T-cell (primary cell): Measurements from ENCODE around the gene CIC. TPM values are rescaled to one million over a fixed set of nuclear protein-coding genes. Genes with fewer than 3 reads are reported as not detected.

Experiments
- ATAC-seq, 4 experiments: fragments of 200-7000 bp in 3 of 4; fragments of 150-1000 bp in 1 of 4; cut with Tn5 transposase; replicated peaks in 1 of 4; 1 replicate in 3 of 4; 2 replicates in 1 of 4; pipeline ENCODE4 v1.10.0; 2021; ENCODE audit warnings: moderate library complexity in 3 of 4, mild to moderate bottlenecking in 2 of 4, moderate number of reproducible peaks in 1 of 4
- CTCF ChIA-PET, 2 donors: fragments of 300-600 bp; sonication (Branson Sonifier 250); formaldehyde crosslinking; loops; one replicate each; lab custom pipeline; 2022; ENCODE audit warnings: antibody characterized with exemption in 2 of 2; lab: Charles Lee
- POLR2A ChIA-PET, 2 donors: fragments of 300-600 bp; sonication (Branson Sonifier 250); formaldehyde crosslinking; loops; one replicate each; lab custom pipeline; 2022; ENCODE audit warnings: antibody characterized with exemption in 2 of 2; lab: Charles Lee
- DNase-seq, 35 experiments: peaks; one replicate each; pipeline versions ENCODE4 v3.0.0 to v3.0.0-alpha.2; 2013 to 2023
- H3K27ac ChIP-seq: one replicate; pipeline ENCODE4 v1.5.1; 2013; ENCODE audit warnings: low read length
- H3K27me3 ChIP-seq, 2 experiments: replicated peaks in 1 of 2; 1 replicate in 1 of 2; 2 replicates in 1 of 2; pipeline versions ENCODE4 v1.6.1 to v1.7.0; 2013; ENCODE audit warnings: low read length in 1 of 2, mixed read lengths in 1 of 2; ENCODE audit not compliant: control insufficient read depth in 2 of 2, insufficient read depth in 2 of 2; ENCODE audit errors: extremely low read depth in 1 of 2
- H3K36me3 ChIP-seq, 2 donors: 1 replicate in 1 of 2; 2 replicates in 1 of 2; pipeline versions ENCODE4 v1.6.1 to v1.7.0; 2013; ENCODE audit warnings: low read length in 1 of 2; ENCODE audit not compliant: control insufficient read depth in 2 of 2, insufficient read depth in 1 of 2; ENCODE audit errors: extremely low read depth in 1 of 2
- H3K4me1 ChIP-seq, 2 experiments: 1 replicate in 1 of 2; 2 replicates in 1 of 2; pipeline versions ENCODE4 v1.6.1 to v1.7.0; 2013; ENCODE audit warnings: low read length in 2 of 2, mixed read lengths in 1 of 2; ENCODE audit not compliant: insufficient read depth in 2 of 2, control insufficient read depth in 1 of 2; ENCODE audit errors: extremely low read depth in 1 of 2
- H3K4me3 ChIP-seq, 2 donors: 1 replicate in 1 of 2; 2 replicates in 1 of 2; pipeline versions ENCODE4 v1.5.1 to v1.7.0; 2013; ENCODE audit warnings: mild to moderate bottlenecking in 2 of 2, low read length in 1 of 2, moderate library complexity in 1 of 2; ENCODE audit not compliant: control insufficient read depth in 1 of 2; ENCODE audit errors: extremely low read depth in 1 of 2
- H3K9me3 ChIP-seq: 2 replicates; pipeline ENCODE4 v1.7.0; 2013
- H3K27ac Mint-ChIP-seq, 2 donors: one replicate each; pipeline ENCODE4 v1.8.0; 2020 to 2021; ENCODE audit warnings: mild to moderate bottlenecking in 2 of 2, mixed read lengths in 2 of 2
- H3K27me3 Mint-ChIP-seq, 2 donors: one replicate each; pipeline ENCODE4 v1.8.0; 2021 to 2022; ENCODE audit warnings: mixed read lengths in 2 of 2
- H3K36me3 Mint-ChIP-seq: one replicate; pipeline ENCODE4 v1.8.0; 2021; ENCODE audit warnings: mixed read lengths
- H3K4me1 Mint-ChIP-seq, 3 donors: one replicate each; pipeline ENCODE4 v1.8.0; 2020 to 2022; ENCODE audit warnings: mixed read lengths in 3 of 3, mild to moderate bottlenecking in 1 of 3
- H3K4me3 Mint-ChIP-seq, 3 donors: one replicate each; pipeline ENCODE4 v1.8.0; 2020 to 2022; ENCODE audit warnings: mild to moderate bottlenecking in 3 of 3, mixed read lengths in 3 of 3, moderate library complexity in 3 of 3
- H3K9me3 Mint-ChIP-seq, 3 donors: one replicate each; pipeline ENCODE4 v1.8.0; 2020 to 2022; ENCODE audit warnings: mixed read lengths in 3 of 3
- WGBS: methylation state at CpG from one replicate; pipeline ENCODE4 v1.1.5; 2013; ENCODE audit warnings: missing lambda C conversion rate; ENCODE audit not compliant: insufficient coverage; 5-methylcytosine and 5-hydroxymethylcytosine counted together
- total RNA-seq, 35 experiments: library from RNA in 6 of 35; stranded (reverse) in 6 of 35; fragments of 120-200 nt in 1 of 35; gene quantifications; one replicate each; pipeline versions ENCODE4 v1.2.1 to v1.2.4 and lab custom pipeline; 2013 to 2026

Gene CIC
- total RNA-seq, 5 donors from 2014 or later (not counting 1 experiment from before 2014, with no cell fraction given): 93.9 to 110 (median 104) TPM

GRCh38 chr19:42269478-42270345 lies 660 bp downstream of the CIC start:
- H3K27ac Mint-ChIP-seq: peak overlapping the region; percentile 97 to 99
- CTCF ChIA-PET: interaction anchor here (1.0 to 2.2 kb wide), 4 partner anchors 10 to 27 kb away, joined by 4 to 22 read pairs (median 10); partner anchors contain the start of gene GSK3A (in 1 of the 2)
- no peaks in the 10 kb centered on the region for H3K9me3 Mint-ChIP-seq
- H3K27me3 Mint-ChIP-seq: no peaks in the 10 kb centered on the region
- H3K36me3 Mint-ChIP-seq: peaks cover 9% of the 10 kb centered on the region
- POLR2A ChIA-PET: interaction anchor here in 1 of 2 donors (0.7 to 1.1 kb wide), 3 partner anchors 10 to 18 kb away, joined by 3 to 4 read pairs (median 3); no protein-coding TSS in a partner anchor
- ATAC-seq (no peak), DNase-seq (peak in 1 of 35 experiments; percentile 41)
- H3K4me3 Mint-ChIP-seq: peak overlapping the region in 1 of 3 donors; percentile 89
- 32% methylated on average over 10 of the region's 10 CpGs for WGBS
- Histone ChIP-seq H3K27ac (peak overlapping the region; percentile 98), H3K4me3 (peak overlapping the region; percentile 65 to 73), H3K36me3 (peaks cover 19 to 33% of the 10 kb centered on the region in 2 donors), H3K9me3 (no peaks in the 10 kb centered on the region), H3K4me1 (peaks cover 21 to 48% of the 10 kb centered on the region in 2 experiments), H3K27me3 (no peaks in the 10 kb centered on the region)
- peaks cover 11 to 39% (median 33%) of the 10 kb centered on the region in 3 donors for H3K4me1 Mint-ChIP-seq

GRCh38 chr19:42270346-42271044 lies 1.4 kb downstream of the CIC start:
- ATAC-seq: peak in 1 of 4 experiments; percentile 19
- POLR2A ChIA-PET: interaction anchor here (0.5 to 1.1 kb wide), 8 partner anchors 9 to 411 kb away, joined by 3 to 6 read pairs (median 4); partner anchors contain the start of gene ERF (in 1 of the 2)
- Histone ChIP-seq H3K4me3 (peak overlapping the region; percentile 65 to 73), H3K27me3 (no peaks in the 10 kb centered on the region), H3K36me3 (peaks cover 19 to 33% of the 10 kb centered on the region in 2 donors), H3K27ac (peak overlapping the region; percentile 98), H3K4me1 (peaks cover 21 to 55% of the 10 kb centered on the region in 2 experiments), H3K9me3 (no peaks in the 10 kb centered on the region)
- peak overlapping the region in 1 of 3 donors; percentile 89 for H3K4me3 Mint-ChIP-seq
- WGBS: 2% methylated on average over 7 of the region's 18 CpGs
- CTCF ChIA-PET: interaction anchor here (1.0 to 2.2 kb wide), 4 partner anchors 9 to 28 kb away, joined by 4 to 22 read pairs (median 10); partner anchors contain the start of gene GSK3A (in 1 of the 2)
- peak overlapping the region; percentile 97 to 99 for H3K27ac Mint-ChIP-seq
- no peaks in the 10 kb centered on the region for H3K9me3 Mint-ChIP-seq
- H3K4me1 Mint-ChIP-seq: peaks cover 17 to 45% (median 39%) of the 10 kb centered on the region in 3 donors
- peaks cover 13% of the 10 kb centered on the region for H3K36me3 Mint-ChIP-seq
- H3K27me3 Mint-ChIP-seq: no peaks in the 10 kb centered on the region
- DNase-seq: peak in 34 of 35 experiments; percentile 43 to 86 (median 77)

DNA sequence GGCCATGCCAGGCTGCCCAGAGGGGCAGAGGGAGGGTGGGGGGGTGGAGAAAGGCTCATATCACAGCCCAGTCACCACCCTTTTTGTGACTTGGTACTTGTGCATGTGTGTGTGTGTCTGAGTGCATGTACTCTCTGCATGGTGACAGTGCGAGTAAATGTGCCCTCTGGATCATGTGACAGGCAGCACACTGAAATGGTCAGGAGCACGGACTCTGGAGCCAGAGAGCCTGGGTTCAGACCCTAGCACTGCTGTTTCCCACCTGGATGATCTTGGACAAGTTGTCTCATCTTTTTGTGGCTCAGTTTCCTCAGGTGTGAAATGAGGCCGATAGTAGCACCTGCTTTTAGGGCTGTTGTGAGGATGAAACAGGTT lies 2.0 kb downstream of the CIC start:
- no peaks in the 10 kb centered on the region for H3K9me3 ChIP-seq
- CTCF ChIA-PET: interaction anchor here (1.0 to 2.2 kb wide), 4 partner anchors 8 to 29 kb away, joined by 4 to 22 read pairs (median 10); partner anchors contain the start of gene GSK3A (in 1 of the 2)
- no peaks in the 10 kb centered on the region for H3K9me3 Mint-ChIP-seq
- peak overlapping the region in 1 of 2 donors; percentile 65 for H3K4me3 ChIP-seq
- H3K36me3 Mint-ChIP-seq: peaks cover 15% of the 10 kb centered on the region
- DNase-seq (no peak), ATAC-seq (no peak)
- H3K36me3 ChIP-seq: peaks cover 19 to 33% of the 10 kb centered on the region in 2 donors
- peak overlapping the region; percentile 98 for H3K27ac ChIP-seq
- peaks cover 21 to 61% of the 10 kb centered on the region in 2 experiments for H3K4me1 ChIP-seq
- peak overlapping the region; percentile 79 to 88 for H3K27ac Mint-ChIP-seq
- peak overlapping the region in 1 of 3 donors; percentile 59 for H3K4me3 Mint-ChIP-seq
- POLR2A ChIA-PET: interaction anchor here (0.6 to 1.1 kb wide), 5 partner anchors 12 to 411 kb away, joined by 3 to 6 read pairs (median 3); no protein-coding TSS in a partner anchor
- 73% methylated on average over 3 of the region's 3 CpGs for WGBS
- H3K27me3 Mint-ChIP-seq: no peaks in the 10 kb centered on the region
- H3K4me1 Mint-ChIP-seq: peaks cover 22 to 49% (median 42%) of the 10 kb centered on the region in 3 donors
- H3K27me3 ChIP-seq: no peaks in the 10 kb centered on the region

DNA sequence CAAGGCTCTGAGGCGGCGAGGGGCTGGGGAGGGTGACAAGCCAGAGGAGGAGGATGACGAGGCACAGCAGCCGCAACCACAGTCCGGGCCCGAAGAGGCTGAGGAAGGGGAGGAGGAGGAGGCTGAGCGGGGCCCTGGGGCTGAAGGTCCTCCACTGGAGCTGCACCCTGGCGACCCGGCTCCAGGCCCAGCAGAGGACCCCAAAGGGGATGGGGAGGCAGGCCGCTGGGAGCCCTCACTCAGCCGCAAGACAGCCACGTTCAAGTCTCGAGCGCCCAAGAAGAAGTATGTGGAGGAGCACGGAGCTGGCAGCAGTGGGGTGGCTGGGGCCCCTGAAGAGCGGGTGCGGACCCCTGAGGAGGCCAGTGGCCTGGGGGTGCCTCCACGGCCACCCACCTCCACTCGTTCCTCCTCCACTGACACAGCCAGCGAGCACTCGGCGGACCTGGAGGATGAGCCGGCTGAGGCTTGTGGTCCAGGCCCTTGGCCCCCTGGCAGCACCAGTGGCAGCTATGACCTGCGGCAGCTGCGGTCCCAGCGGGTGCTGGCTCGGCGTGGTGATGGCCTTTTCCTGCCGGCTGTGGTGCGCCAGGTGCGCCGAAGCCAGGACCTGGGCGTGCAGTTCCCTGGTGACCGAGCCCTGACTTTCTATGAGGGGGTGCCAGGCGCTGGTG lies 2.9 kb downstream of the CIC start:
- Mint-ChIP-seq H3K4me3 (no peak overlapping the region), H3K27me3 (no peaks in the 10 kb centered on the region), H3K27ac (peak overlapping the region; percentile 79 to 88), H3K4me1 (peaks cover 26 to 58% (median 52%) of the 10 kb centered on the region in 3 donors), H3K9me3 (no peaks in the 10 kb centered on the region), H3K36me3 (peaks cover 16% of the 10 kb centered on the region)
- Histone ChIP-seq H3K9me3 (no peaks in the 10 kb centered on the region), H3K4me3 (no peak overlapping the region), H3K27me3 (no peaks in the 10 kb centered on the region), H3K27ac (no peak overlapping the region), H3K4me1 (peaks cover 21 to 70% of the 10 kb centered on the region in 2 experiments), H3K36me3 (peaks cover 19 to 35% of the 10 kb centered on the region in 2 donors)
- 97% methylated on average over 32 of the region's 35 CpGs for whole genome bisulfite sequencing
- no peak for ATAC-seq
- no peak for DNase-seq
- ChIA-PET CTCF (no interaction called here), POLR2A (no interaction called here)

DNA sequence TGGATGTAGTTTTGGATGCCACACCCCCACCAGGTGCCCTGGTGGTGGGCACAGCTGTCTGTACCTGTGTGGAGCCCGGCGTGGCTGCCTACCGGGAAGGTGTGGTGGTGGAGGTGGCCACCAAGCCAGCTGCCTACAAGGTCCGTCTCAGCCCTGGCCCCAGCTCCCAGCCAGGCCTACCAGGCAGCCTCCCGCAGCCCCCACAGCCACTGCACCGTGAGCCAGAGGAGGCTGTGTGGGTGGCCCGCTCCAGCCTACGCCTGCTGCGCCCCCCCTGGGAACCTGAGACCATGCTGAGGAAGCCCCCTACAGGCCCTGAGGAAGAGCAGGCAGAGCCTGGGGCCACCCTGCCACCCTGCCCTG lies 3.5 kb downstream of the CIC start:
- WGBS: 88% methylated on average over 6 of the region's 9 CpGs
- H3K27me3 ChIP-seq: no peaks in the 10 kb centered on the region
- H3K36me3 Mint-ChIP-seq: peaks cover 16% of the 10 kb centered on the region
- no peak overlapping the region for H3K4me3 ChIP-seq
- POLR2A ChIA-PET: interaction anchor here in 1 of 2 donors (0.7 kb wide), 1 partner anchor 55 kb away, joined by 3 read pairs; no protein-coding TSS in a partner anchor
- peaks cover 26 to 60% (median 52%) of the 10 kb centered on the region in 3 donors for H3K4me1 Mint-ChIP-seq
- H3K9me3 ChIP-seq: no peaks in the 10 kb centered on the region
- H3K4me3 Mint-ChIP-seq: no peak overlapping the region
- DNase-seq (no peak), ATAC-seq (no peak)
- CTCF ChIA-PET: no interaction called here
- no peak overlapping the region for H3K27ac Mint-ChIP-seq
- H3K27ac ChIP-seq: no peak overlapping the region
- no peaks in the 10 kb centered on the region for H3K27me3 Mint-ChIP-seq
- no peaks in the 10 kb centered on the region for H3K9me3 Mint-ChIP-seq
- peaks cover 19 to 35% of the 10 kb centered on the region in 2 donors for H3K36me3 ChIP-seq
- H3K4me1 ChIP-seq: peaks cover 20 to 72% of the 10 kb centered on the region in 2 experiments
